ENCODE data around the gene COX6B2.
A peak's percentile ranks its signal among the peaks of the same experiment; 100 is the strongest.

The COX6B2 gene

GRCh38 chr19:55309448-55309847 is 45.1 kb downstream of the COX6B2 start:
- H3K23ac ChIP-seq (ENCODE audit: low read depth, low read length, poor library complexity), result no peak overlapping the region
- no peak overlapping the region for H4K8ac ChIP-seq (ENCODE audit: low read depth, low read length)
- no peak overlapping the region for H3K14ac ChIP-seq (ENCODE audit: low read length)
- no peak overlapping the region for H2BK5ac ChIP-seq (ENCODE audit: low read length)
- peaks cover 2 to 4% of the 10 kb centered on the region in 2 donors for H3K4me1 ChIP-seq (ENCODE audit: control insufficient read depth in 2 of 2, insufficient read depth in 1 of 2, low read depth in 1 of 2, low read length in 2 of 2)
- no peak overlapping the region for H3K18ac ChIP-seq (ENCODE audit: low read length)
- no peak overlapping the region for H3K4ac ChIP-seq (ENCODE audit: low read length)
- H3K27me3 ChIP-seq (ENCODE audit: control insufficient read depth in 3 of 3, insufficient read depth in 3 of 3, low read depth in 1 of 3, low read length in 3 of 3), result no peaks in the 10 kb centered on the region
- no peak overlapping the region for H2AK5ac ChIP-seq (ENCODE audit: low read depth, low read length)
- peaks cover 42 to 67% of the 10 kb centered on the region in 2 donors for H3K36me3 ChIP-seq (replicated peaks in 1 of 2; ENCODE audit: control insufficient read depth in 2 of 2, insufficient read depth in 2 of 2, low read length in 2 of 2)
- peaks cover 2 to 5% of the 10 kb centered on the region in 2 donors for H3K9me3 ChIP-seq (replicated peaks in 1 of 2; ENCODE audit: control insufficient read depth in 2 of 2, insufficient read depth in 1 of 2, low read depth in 1 of 2, low read length in 2 of 2)
- H3K9ac ChIP-seq (ENCODE audit: low read depth, low read length, poor library complexity), result no peak overlapping the region
- no peak overlapping the region for H3K27ac ChIP-seq (replicated peaks; ENCODE audit: low read length)
- H2BK120ac ChIP-seq (ENCODE audit: low read depth, low read length), result no peak overlapping the region
- no peak overlapping the region for H2AFZ ChIP-seq (ENCODE audit: low read length)
- no CpG with 5 or more reads among the region's 5 CpGs for WGBS, 2 donors (ENCODE audit: extremely low coverage in 2 of 2, insufficient read length in 2 of 2, insufficient replicate concordance in 1 of 2)
- H4K91ac ChIP-seq (ENCODE audit: low read depth, low read length, poor library complexity), result no peak overlapping the region
- DNase-seq (ENCODE audit: low spot score), result no peak
- H2BK15ac ChIP-seq (ENCODE audit: low read length), result no peak overlapping the region
- H2BK12ac ChIP-seq (ENCODE audit: low read length), result no peak overlapping the region
- H3K4me3 ChIP-seq (ENCODE audit: low read length in 2 of 2), result no peak overlapping the region
- H3K4me2 ChIP-seq (ENCODE audit: insufficient read depth, low read length, poor library complexity, severe bottlenecking), result no peak overlapping the region
- no peaks in the 10 kb centered on the region for H3K79me1 ChIP-seq (ENCODE audit: low read depth, low read length)

- no peak overlapping the region for H2BK5ac ChIP-seq (ENCODE audit: low read length)
- no peak for DNase-seq (ENCODE audit: low spot score)
- H3K36me3 ChIP-seq (replicated peaks in 1 of 2; ENCODE audit: control insufficient read depth in 2 of 2, insufficient read depth in 2 of 2, low read length in 2 of 2), result peaks cover 51 to 78% of the 10 kb centered on the region in 2 donors
These were observed 46.2 kb downstream of the COX6B2 start for GRCh38 chr19:55308281-55308680.

GRCh38 chr19:55306712-55307111 is 47.8 kb downstream of the COX6B2 start:
- WGBS, 2 donors (ENCODE audit: extremely low coverage in 2 of 2, insufficient read length in 2 of 2, insufficient replicate concordance in 1 of 2), result no CpG with 5 or more reads among the region's 3 CpGs

More at GRCh38 chr19:55308281-55308680, 46.2 kb downstream of the COX6B2 start:
- Histone ChIP-seq H2BK15ac (ENCODE audit: low read length) (no peak overlapping the region), H4K8ac (ENCODE audit: low read depth, low read length) (no peak overlapping the region), H3K4ac (ENCODE audit: low read length) (no peak overlapping the region), H3K14ac (ENCODE audit: low read length) (no peak overlapping the region), H3K4me3 (ENCODE audit: low read length in 2 of 2) (no peak overlapping the region), H2BK120ac (ENCODE audit: low read depth, low read length) (no peak overlapping the region), H2AFZ (ENCODE audit: low read length) (no peak overlapping the region), H3K27me3 (ENCODE audit: control insufficient read depth in 3 of 3, insufficient read depth in 3 of 3, low read depth in 1 of 3, low read length in 3 of 3) (no peaks in the 10 kb centered on the region), H3K27ac (replicated peaks; ENCODE audit: low read length) (no peak overlapping the region), H3K9me3 (replicated peaks in 1 of 2; ENCODE audit: control insufficient read depth in 2 of 2, insufficient read depth in 1 of 2, low read depth in 1 of 2, low read length in 2 of 2) (peaks cover 2 to 5% of the 10 kb centered on the region in 2 donors), H3K18ac (ENCODE audit: low read length) (no peak overlapping the region), H2BK12ac (ENCODE audit: low read length) (no peak overlapping the region), H3K4me2 (ENCODE audit: insufficient read depth, low read length, poor library complexity, severe bottlenecking) (no peak overlapping the region), H3K4me1 (ENCODE audit: control insufficient read depth in 2 of 2, insufficient read depth in 1 of 2, low read depth in 1 of 2, low read length in 2 of 2) (peaks cover 2 to 4% of the 10 kb centered on the region in 2 donors), H4K91ac (ENCODE audit: low read depth, low read length, poor library complexity) (no peak overlapping the region), H3K79me1 (ENCODE audit: low read depth, low read length) (no peaks in the 10 kb centered on the region), H3K23ac (ENCODE audit: low read depth, low read length, poor library complexity) (no peak overlapping the region), H3K9ac (ENCODE audit: low read depth, low read length, poor library complexity) (no peak overlapping the region), H2AK5ac (ENCODE audit: low read depth, low read length) (no peak overlapping the region)
- WGBS, 2 donors (ENCODE audit: extremely low coverage in 2 of 2, insufficient read length in 2 of 2, insufficient replicate concordance in 1 of 2), result no CpG with 5 or more reads among the region's 11 CpGs

GRCh38 chr19:55305983-55306562 is 48.4 kb downstream of the COX6B2 start:
- peaks cover 56 to 83% of the 10 kb centered on the region in 2 donors for H3K36me3 ChIP-seq (replicated peaks in 1 of 2; ENCODE audit: control insufficient read depth in 2 of 2, insufficient read depth in 2 of 2, low read length in 2 of 2)
- peaks cover 11 to 12% of the 10 kb centered on the region in 2 donors for H3K4me1 ChIP-seq (ENCODE audit: control insufficient read depth in 2 of 2, insufficient read depth in 1 of 2, low read depth in 1 of 2, low read length in 2 of 2)
- H3K27ac ChIP-seq (replicated peaks; ENCODE audit: low read length), result no peak overlapping the region
- no peak for DNase-seq (ENCODE audit: low spot score)
- H3K4ac ChIP-seq (ENCODE audit: low read length), result no peak overlapping the region
- no CpG with 5 or more reads among the region's 17 CpGs for WGBS, 2 donors (ENCODE audit: extremely low coverage in 2 of 2, insufficient read length in 2 of 2, insufficient replicate concordance in 1 of 2)
- no peak overlapping the region for H2AFZ ChIP-seq (ENCODE audit: low read length)
- no peak overlapping the region for H3K23ac ChIP-seq (ENCODE audit: low read depth, low read length, poor library complexity)
- no peak overlapping the region for H2BK5ac ChIP-seq (ENCODE audit: low read length)
- H2BK15ac ChIP-seq (ENCODE audit: low read length), result no peak overlapping the region
- H2AK5ac ChIP-seq (ENCODE audit: low read depth, low read length), result no peak overlapping the region
- H3K27me3 ChIP-seq (ENCODE audit: control insufficient read depth in 3 of 3, insufficient read depth in 3 of 3, low read depth in 1 of 3, low read length in 3 of 3), result no peaks in the 10 kb centered on the region
- peak overlapping the region; percentile 65 for H3K9ac ChIP-seq (ENCODE audit: low read depth, low read length, poor library complexity)
- H3K18ac ChIP-seq (ENCODE audit: low read length), result no peak overlapping the region
- no peak overlapping the region for H4K91ac ChIP-seq (ENCODE audit: low read depth, low read length, poor library complexity)
- no peak overlapping the region for H3K4me2 ChIP-seq (ENCODE audit: insufficient read depth, low read length, poor library complexity, severe bottlenecking)
- H3K9me3 ChIP-seq (replicated peaks in 1 of 2; ENCODE audit: control insufficient read depth in 2 of 2, insufficient read depth in 1 of 2, low read depth in 1 of 2, low read length in 2 of 2), result peaks cover 4 to 5% of the 10 kb centered on the region in 2 donors
- H3K4me3 ChIP-seq (ENCODE audit: low read length in 2 of 2), result peak overlapping the region in 1 of 2 donors; percentile 4
- H4K8ac ChIP-seq (ENCODE audit: low read depth, low read length), result no peak overlapping the region
- no peak overlapping the region for H2BK120ac ChIP-seq (ENCODE audit: low read depth, low read length)
- no peak overlapping the region for H3K14ac ChIP-seq (ENCODE audit: low read length)
- no peak overlapping the region for H2BK12ac ChIP-seq (ENCODE audit: low read length)
- no peaks in the 10 kb centered on the region for H3K79me1 ChIP-seq (ENCODE audit: low read depth, low read length)

More at GRCh38 chr19:55306712-55307111, 47.8 kb downstream of the COX6B2 start:
- no peak overlapping the region for H3K4me2 ChIP-seq (ENCODE audit: insufficient read depth, low read length, poor library complexity, severe bottlenecking)
- peaks cover 4 to 5% of the 10 kb centered on the region in 2 donors for H3K9me3 ChIP-seq (replicated peaks in 1 of 2; ENCODE audit: control insufficient read depth in 2 of 2, insufficient read depth in 1 of 2, low read depth in 1 of 2, low read length in 2 of 2)
- no peak overlapping the region for H3K27ac ChIP-seq (replicated peaks; ENCODE audit: low read length)
- no peak overlapping the region for H3K4ac ChIP-seq (ENCODE audit: low read length)
- peaks cover 5 to 6% of the 10 kb centered on the region in 2 donors for H3K4me1 ChIP-seq (ENCODE audit: control insufficient read depth in 2 of 2, insufficient read depth in 1 of 2, low read depth in 1 of 2, low read length in 2 of 2)
- no peak overlapping the region for H3K4me3 ChIP-seq (ENCODE audit: low read length in 2 of 2)
- H4K8ac ChIP-seq (ENCODE audit: low read depth, low read length), result no peak overlapping the region
- no peak overlapping the region for H3K14ac ChIP-seq (ENCODE audit: low read length)
- H2BK12ac ChIP-seq (ENCODE audit: low read length), result no peak overlapping the region
- no peak overlapping the region for H2AK5ac ChIP-seq (ENCODE audit: low read depth, low read length)
- DNase-seq (ENCODE audit: low spot score), result no peak
- H3K9ac ChIP-seq (ENCODE audit: low read depth, low read length, poor library complexity), result no peak overlapping the region
- H2BK5ac ChIP-seq (ENCODE audit: low read length), result no peak overlapping the region
- H3K18ac ChIP-seq (ENCODE audit: low read length), result no peak overlapping the region
- no peak overlapping the region for H2BK15ac ChIP-seq (ENCODE audit: low read length)
- H2BK120ac ChIP-seq (ENCODE audit: low read depth, low read length), result no peak overlapping the region
- H2AFZ ChIP-seq (ENCODE audit: low read length), result no peak overlapping the region
- H3K79me1 ChIP-seq (ENCODE audit: low read depth, low read length), result no peaks in the 10 kb centered on the region
- H3K27me3 ChIP-seq (ENCODE audit: control insufficient read depth in 3 of 3, insufficient read depth in 3 of 3, low read depth in 1 of 3, low read length in 3 of 3), result no peaks in the 10 kb centered on the region
- no peak overlapping the region for H3K23ac ChIP-seq (ENCODE audit: low read depth, low read length, poor library complexity)
- no peak overlapping the region for H4K91ac ChIP-seq (ENCODE audit: low read depth, low read length, poor library complexity)
- H3K36me3 ChIP-seq (replicated peaks in 1 of 2; ENCODE audit: control insufficient read depth in 2 of 2, insufficient read depth in 2 of 2, low read length in 2 of 2), result peaks cover 56 to 86% of the 10 kb centered on the region in 2 donors
